ENCODE measurements around the gene ZG16. TPM values are rescaled to one million over a fixed set of nuclear protein-coding genes. Genes with fewer than 3 reads are reported as not detected.
A peak's percentile ranks its signal among the peaks of the same experiment; 100 is the strongest.
"Not testable (repeated sequence)": the region's sequence is repeated elsewhere in the genome, so short reads cannot be mapped to it uniquely, and the experiment has no call there.

ZG16 gene
- total and polyA plus RNA-seq, 7 experiments from 2014 or later, result not detected

- intact Hi-C loops (cut with micrococcal nuclease), result no loop called here
- H3K27me3 Mint-ChIP-seq, result no peaks in the 10 kb centered on the region
- H3K4me3 Mint-ChIP-seq, result peak overlapping the region in 4 of 10 donors; percentile 1 to 50 (median 40)
- H3K36me3 ChIP-seq (ENCODE audit: control insufficient read depth in 2 of 3, insufficient read depth in 3 of 3, low read length in 3 of 3), result no peaks in the 10 kb centered on the region
- H3K27ac Mint-ChIP-seq, result peak overlapping the region in 7 of 9 donors; percentile 49 to 95 (median 91)
- H3K27me3 ChIP-seq (ENCODE audit: control insufficient read depth in 2 of 2, insufficient read depth in 2 of 2, low read length in 2 of 2), result no peaks in the 10 kb centered on the region
- ChIA-PET CTCF (interaction anchor here (0.7 kb wide), 1 partner anchor 71 kb away, joined by 3 read pairs; no protein-coding TSS in a partner anchor), POLR2A (interaction anchor here (0.7 to 7.0 kb wide), 6 partner anchors 8 to 54 kb away, joined by 3 to 60 read pairs (median 4); partner anchors contain the start of genes C16orf54 and KIF22)
- DNase-seq, result no peak
- H3K9me3 Mint-ChIP-seq, result peaks cover 0 to 7% (median 3%) of the 10 kb centered on the region in 11 donors
- H3K27ac ChIP-seq (ENCODE audit: low read depth, low read length), result no peak overlapping the region
- peaks cover 7 to 42% (median 17%) of the 10 kb centered on the region in 5 donors for H3K36me3 Mint-ChIP-seq
- H3K4me1 Mint-ChIP-seq, result peaks cover 55 to 79% (median 67%) of the 10 kb centered on the region in 7 donors
- no peak for ATAC-seq
- H3K4me3 ChIP-seq (ENCODE audit: low read length), result no peak overlapping the region
- H3K9me3 ChIP-seq (ENCODE audit: control insufficient read depth in 2 of 3, low read length in 3 of 3), result no peaks in the 10 kb centered on the region
- peaks cover 49% of the 10 kb centered on the region in 2 donors for H3K4me1 ChIP-seq (ENCODE audit: control insufficient read depth in 2 of 2, insufficient read depth in 2 of 2, low read length in 2 of 2)
Measured at GRCh38 chr16:29736112-29736511, 41.9 kb upstream of the ZG16 start.

GRCh38 chr16:29736764-29737163 is 41.3 kb upstream of the ZG16 start:
- Histone ChIP-seq H3K4me3 (ENCODE audit: low read length) (no peak overlapping the region), H3K9me3 (ENCODE audit: control insufficient read depth in 2 of 3, low read length in 3 of 3) (no peaks in the 10 kb centered on the region), H3K4me1 (ENCODE audit: control insufficient read depth in 2 of 2, insufficient read depth in 2 of 2, low read length in 2 of 2) (peaks cover 54 to 56% of the 10 kb centered on the region in 2 donors), H3K27me3 (ENCODE audit: control insufficient read depth in 2 of 2, insufficient read depth in 2 of 2, low read length in 2 of 2) (no peaks in the 10 kb centered on the region), H3K36me3 (ENCODE audit: control insufficient read depth in 2 of 3, insufficient read depth in 3 of 3, low read length in 3 of 3) (peaks cover 0 to 6% (median 0%) of the 10 kb centered on the region in 3 experiments), H3K27ac (ENCODE audit: low read depth, low read length) (no peak overlapping the region)
- H3K4me1 Mint-ChIP-seq, result peaks cover 58 to 83% (median 71%) of the 10 kb centered on the region in 7 donors
- intact Hi-C loops (cut with micrococcal nuclease), result no loop called here
- ChIA-PET POLR2A (interaction anchor here (0.7 to 7.0 kb wide), 7 partner anchors 9 to 921 kb away, joined by 3 to 60 read pairs (median 4); partner anchors contain the start of genes C16orf54 and KIF22), CTCF (interaction anchor here (0.7 to 1.0 kb wide), 2 partner anchors 48 to 71 kb away, joined by 3 read pairs; no protein-coding TSS in a partner anchor)
- H3K4me3 Mint-ChIP-seq, result peak overlapping the region in 7 of 10 donors; percentile 9 to 50 (median 23)
- peak overlapping the region in 8 of 9 donors; percentile 85 to 99 (median 92) for H3K27ac Mint-ChIP-seq
- peaks cover 0 to 7% (median 1%) of the 10 kb centered on the region in 11 donors for H3K9me3 Mint-ChIP-seq
- H3K27me3 Mint-ChIP-seq, result no peaks in the 10 kb centered on the region
- peaks cover 7 to 46% (median 22%) of the 10 kb centered on the region in 5 donors for H3K36me3 Mint-ChIP-seq
- DNase-seq (no peak), ATAC-seq (peak; percentile 18)

- H3K4me3 ChIP-seq (ENCODE audit: low read length), result peak overlapping the region; percentile 18
- no peaks in the 10 kb centered on the region for H3K9me3 ChIP-seq (ENCODE audit: control insufficient read depth in 2 of 3, low read length in 3 of 3)
- no peaks in the 10 kb centered on the region for H3K27me3 Mint-ChIP-seq
- no peaks in the 10 kb centered on the region for H3K27me3 ChIP-seq (ENCODE audit: control insufficient read depth in 2 of 2, insufficient read depth in 2 of 2, low read length in 2 of 2)
- H3K27ac Mint-ChIP-seq, result peak overlapping the region; percentile 82 to 99 (median 91)
- H3K27ac ChIP-seq (ENCODE audit: low read depth, low read length), result peak overlapping the region; percentile 80
- ATAC-seq (no peak), DNase-seq (no peak)
- peaks cover 62 to 64% of the 10 kb centered on the region in 2 donors for H3K4me1 ChIP-seq (ENCODE audit: control insufficient read depth in 2 of 2, insufficient read depth in 2 of 2, low read length in 2 of 2)
- H3K36me3 Mint-ChIP-seq, result peaks cover 7 to 47% (median 30%) of the 10 kb centered on the region in 5 donors
- intact Hi-C loops (cut with micrococcal nuclease), result loop anchor here (1.0 to 2.0 kb wide), 8 partner anchors 9 to 79 kb away; partner anchors contain the start of genes KIF22 (in 2 of the 2) and PAGR1 (in 1 of the 2)
- CTCF ChIA-PET, result interaction anchor here (0.9 to 2.3 kb wide), 4 partner anchors 19 to 104 kb away, joined by 6 to 13 read pairs (median 10); partner anchors contain the start of gene KIF22
- POLR2A ChIA-PET, result interaction anchor here (0.6 to 7.0 kb wide), 11 partner anchors 8 to 328 kb away, joined by 4 to 60 read pairs (median 13); partner anchors contain the start of genes ALDOA and KIF22
- H3K9me3 Mint-ChIP-seq, result peaks cover 0 to 6% (median 0%) of the 10 kb centered on the region in 11 donors
- H3K4me1 Mint-ChIP-seq, result peaks cover 58 to 88% (median 76%) of the 10 kb centered on the region in 7 donors
- peak overlapping the region; percentile 55 to 96 (median 64) for H3K4me3 Mint-ChIP-seq
- H3K36me3 ChIP-seq (ENCODE audit: control insufficient read depth in 2 of 3, insufficient read depth in 3 of 3, low read length in 3 of 3), result peaks cover 0 to 14% (median 0%) of the 10 kb centered on the region in 3 experiments
Measured at GRCh38 chr16:29737713-29738112, 40.3 kb upstream of the ZG16 start.

GRCh38 chr16:29738514-29738913 is 39.5 kb upstream of the ZG16 start:
- peak; percentile 90 for ATAC-seq

GRCh38 chr16:29739927-29740629 is 38.0 kb upstream of the ZG16 start:
- Mint-ChIP-seq H3K4me1 (peaks cover 71 to 86% (median 82%) of the 10 kb centered on the region in 7 donors), H3K4me3 (peak overlapping the region; percentile 20 to 99 (median 56)), H3K27ac (peak overlapping the region; percentile 16 to 99 (median 93)), H3K36me3 (peaks cover 7 to 58% (median 46%) of the 10 kb centered on the region in 5 donors)
- Histone ChIP-seq H3K4me1 (ENCODE audit: control insufficient read depth in 2 of 2, insufficient read depth in 2 of 2, low read length in 2 of 2) (peaks cover 71 to 74% of the 10 kb centered on the region in 2 donors), H3K27ac (ENCODE audit: low read depth, low read length) (peak overlapping the region; percentile 99), H3K36me3 (ENCODE audit: control insufficient read depth in 2 of 3, insufficient read depth in 3 of 3, low read length in 3 of 3) (peaks cover 6 to 34% (median 6%) of the 10 kb centered on the region in 3 experiments)
- not testable (repeated sequence) for ATAC-seq; H3K9me3 ChIP-seq (ENCODE audit: control insufficient read depth in 2 of 3, low read length in 3 of 3); H3K27me3 Mint-ChIP-seq; H3K4me3 ChIP-seq (ENCODE audit: low read length); DNase-seq; H3K27me3 ChIP-seq (ENCODE audit: control insufficient read depth in 2 of 2, insufficient read depth in 2 of 2, low read length in 2 of 2); H3K9me3 Mint-ChIP-seq
- CTCF ChIA-PET, result interaction anchor here (1.0 to 2.3 kb wide), 6 partner anchors 15 to 50 kb away, joined by 3 to 13 read pairs (median 8); partner anchors contain the start of gene KIF22
- intact Hi-C loops (cut with micrococcal nuclease), result loop anchor here (2.0 kb wide), 3 partner anchors 17 to 51 kb away; partner anchors contain the start of gene KIF22 (in 1 of the 2)
- POLR2A ChIA-PET, result interaction anchor here (0.8 to 7.0 kb wide), 9 partner anchors 9 to 632 kb away, joined by 3 to 60 read pairs (median 14); partner anchors contain the start of gene KIF22

More at GRCh38 chr16:29738514-29738913, 39.5 kb upstream of the ZG16 start:
- Mint-ChIP-seq H3K4me1 (peaks cover 63 to 91% (median 84%) of the 10 kb centered on the region in 7 donors), H3K27ac (peak overlapping the region; percentile 82 to 99 (median 91)), H3K36me3 (peaks cover 7 to 51% (median 38%) of the 10 kb centered on the region in 5 donors), H3K9me3 (peaks cover 0 to 6% (median 0%) of the 10 kb centered on the region in 11 donors), H3K27me3 (no peaks in the 10 kb centered on the region), H3K4me3 (peak overlapping the region; percentile 50 to 96 (median 64))
- H3K27me3 ChIP-seq (ENCODE audit: control insufficient read depth in 2 of 2, insufficient read depth in 2 of 2, low read length in 2 of 2), result no peaks in the 10 kb centered on the region
- intact Hi-C loops (cut with micrococcal nuclease), result loop anchor here (1.0 to 2.0 kb wide), 8 partner anchors 8 to 78 kb away; partner anchors contain the start of genes KIF22 (in 2 of the 2) and PAGR1 (in 1 of the 2)
- peak overlapping the region; percentile 80 for H3K27ac ChIP-seq (ENCODE audit: low read depth, low read length)
- H3K9me3 ChIP-seq (ENCODE audit: control insufficient read depth in 2 of 3, low read length in 3 of 3), result no peaks in the 10 kb centered on the region
- H3K4me1 ChIP-seq (ENCODE audit: control insufficient read depth in 2 of 2, insufficient read depth in 2 of 2, low read length in 2 of 2), result peaks cover 69 to 70% of the 10 kb centered on the region in 2 donors
- peaks cover 4 to 20% (median 4%) of the 10 kb centered on the region in 3 experiments for H3K36me3 ChIP-seq (ENCODE audit: control insufficient read depth in 2 of 3, insufficient read depth in 3 of 3, low read length in 3 of 3)
- POLR2A ChIA-PET, result interaction anchor here (0.6 to 7.0 kb wide), 27 partner anchors 9 to 897 kb away, joined by 3 to 60 read pairs (median 5); partner anchors contain the start of genes ALDOA, KIF22 and PAGR1
- DNase-seq, result peak in 7 of 9 donors; percentile 66 to 86 (median 82)
- H3K4me3 ChIP-seq (ENCODE audit: low read length), result peak overlapping the region; percentile 18
- CTCF ChIA-PET, result interaction anchor here (0.6 to 2.3 kb wide), 16 partner anchors 9 to 110 kb away, joined by 3 to 13 read pairs (median 6); partner anchors contain the start of gene KIF22

Data from naive thymus-derived CD4-positive, alpha-beta T cell (primary cell).